SK-N-SH treated with all-trans-retinoic acid at 6 μM for 48 hours (cell line): ENCODE results near the gene PRDM15.

ENCODE experiments used
- ATAC-seq: fragments of 200-7000 bp; cut with Tn5 transposase; 3 replicates; pipeline ENCODE4 v1.9.1; 2020; ENCODE audit warnings: mild to moderate bottlenecking, moderate library complexity
- ARNTL ChIP-seq: fragments of 450-650 bp; formaldehyde crosslinking; IDR thresholded peaks from 2 replicates; pipeline ENCODE4 v1.5.0; 2020; ENCODE audit warnings: low read depth, mild to moderate bottlenecking, moderate library complexity, borderline replicate concordance
- BACH2 ChIP-seq: fragments of 250-450 bp; sonication (Bioruptor Pico); IDR thresholded peaks from 2 replicates; pipeline ENCODE4 v1.9.0; 2021; ENCODE audit warnings: mild to moderate bottlenecking, borderline replicate concordance
- CREB5 ChIP-seq: fragments of 250-450 bp; sonication (Bioruptor Pico); IDR thresholded peaks from 2 replicates; pipeline ENCODE4 v1.5.1; 2020; ENCODE audit warnings: low read depth, mild to moderate bottlenecking, moderate library complexity
- CSDC2 ChIP-seq: fragments of 250-450 bp; sonication (Bioruptor Pico); IDR thresholded peaks from 2 replicates; pipeline ENCODE4 v1.5.0; 2020; ENCODE audit warnings: mild to moderate bottlenecking, moderate library complexity
- CSRNP3 ChIP-seq: fragments of 250-450 bp; sonication (Bioruptor Pico); IDR thresholded peaks from 2 replicates; pipeline ENCODE4 v1.5.1; 2021; ENCODE audit warnings: mild to moderate bottlenecking, moderate library complexity
- ESRRG ChIP-seq: fragments of 250-450 bp; sonication (Bioruptor Pico); IDR thresholded peaks from 2 replicates; pipeline ENCODE4 v1.6.1; 2021; ENCODE audit warnings: mild to moderate bottlenecking
- GLIS3 ChIP-seq: fragments of 250-450 bp; sonication (Bioruptor Pico); IDR thresholded peaks from 2 replicates; pipeline ENCODE4 v1.5.0; 2020; ENCODE audit warnings: mild to moderate bottlenecking, moderate library complexity
- ISL1 ChIP-seq: fragments of 250-450 bp; sonication (Bioruptor Pico); IDR thresholded peaks from 2 replicates; pipeline ENCODE4 v2.1.2; 2022; ENCODE audit warnings: mild to moderate bottlenecking, moderate library complexity
- OSR1 ChIP-seq: fragments of 250-450 bp; sonication (Bioruptor Pico); IDR thresholded peaks from 2 replicates; pipeline ENCODE4 v1.8.0; 2022; ENCODE audit warnings: moderate library complexity, mild to moderate bottlenecking, inconsistent platforms
- PATZ1 ChIP-seq: fragments of 250-450 bp; sonication (Bioruptor Pico); IDR thresholded peaks from 2 replicates; pipeline ENCODE4 v1.8.0; 2020; ENCODE audit warnings: mild to moderate bottlenecking, moderate library complexity, borderline replicate concordance
- POU6F1 ChIP-seq: fragments of 250-450 bp; sonication (Bioruptor Pico); IDR thresholded peaks from 2 replicates; pipeline ENCODE4 v1.8.0; 2021; ENCODE audit warnings: low read depth, mild to moderate bottlenecking, moderate library complexity, borderline replicate concordance
- PPARA ChIP-seq: fragments of 250-450 bp; sonication (Bioruptor Pico); IDR thresholded peaks from 2 replicates; pipeline ENCODE4 v1.5.0; 2020; ENCODE audit warnings: mild to moderate bottlenecking, borderline replicate concordance
- RARB ChIP-seq: fragments of 250-450 bp; sonication (Bioruptor Pico); IDR thresholded peaks from 2 replicates; pipeline ENCODE4 v1.8.0; 2021; ENCODE audit warnings: mild to moderate bottlenecking, moderate library complexity
- SNAI2 ChIP-seq: fragments of 250-450 bp; sonication (Bioruptor Pico); IDR thresholded peaks from 2 replicates; pipeline ENCODE4 v1.5.0; 2020; ENCODE audit warnings: mild to moderate bottlenecking, moderate library complexity
- TCF4 ChIP-seq: fragments of 250-450 bp; sonication (Bioruptor Pico); IDR thresholded peaks from 2 replicates; pipeline ENCODE4 v1.8.0; 2021; ENCODE audit warnings: mild to moderate bottlenecking, moderate library complexity, borderline replicate concordance
- TOX ChIP-seq: fragments of 250-450 bp; sonication (Bioruptor Pico); IDR thresholded peaks from 2 replicates; pipeline ENCODE4 v1.8.0; 2021; ENCODE audit warnings: mild to moderate bottlenecking, moderate library complexity, borderline replicate concordance
- TSHZ2 ChIP-seq: fragments of 250-450 bp; sonication (Bioruptor Pico); IDR thresholded peaks from 2 replicates; pipeline ENCODE4 v1.5.0; 2020; ENCODE audit warnings: mild to moderate bottlenecking, moderate library complexity
- ZC3H10 ChIP-seq: fragments of 250-450 bp; sonication (Bioruptor Pico); IDR thresholded peaks from 2 replicates; pipeline ENCODE4 v1.5.1; 2021; ENCODE audit warnings: mild to moderate bottlenecking, moderate library complexity
- ZFP3 ChIP-seq: fragments of 250-450 bp; sonication (Bioruptor Pico); IDR thresholded peaks from 2 replicates; pipeline ENCODE4 v1.5.0; 2020; ENCODE audit warnings: mild to moderate bottlenecking, moderate library complexity
- ZFP30 ChIP-seq: fragments of 450-650 bp; formaldehyde crosslinking; IDR thresholded peaks from 2 replicates; pipeline ENCODE4 v1.5.0; 2022; ENCODE audit warnings: mild to moderate bottlenecking, moderate library complexity
- ZNF565 ChIP-seq: fragments of 450-650 bp; formaldehyde crosslinking; conservative IDR thresholded peaks from 2 replicates; pipeline ENCODE4 v1.5.0; 2020; ENCODE audit warnings: low read depth, mild to moderate bottlenecking, moderate library complexity
- ZNF70 ChIP-seq: fragments of 450-650 bp; formaldehyde crosslinking; IDR thresholded peaks from 2 replicates; pipeline ENCODE4 v1.5.0; 2020; ENCODE audit warnings: mild to moderate bottlenecking, moderate library complexity
- ZNF8 ChIP-seq: fragments of 450-650 bp; formaldehyde crosslinking; IDR thresholded peaks from 2 replicates; pipeline ENCODE4 v1.5.0; 2020; ENCODE audit warnings: mild to moderate bottlenecking, moderate library complexity

Gene PRDM15

GRCh38 chr21:41868062-41868710 lies 11.0 kb downstream of the PRDM15 start:
- 0 out of 3 replicates have a peak, but pooled peaks have one; percentile 21 for ATAC-seq
- no peak for TF ChIP-seq CSDC2 (CRISPR knock-in tag)
- TF ChIP-seq CSRNP3 (CRISPR knock-in tag), result no peak
- TF ChIP-seq ZFP30, result no peak
- no peak for TF ChIP-seq ZC3H10
- TF ChIP-seq ZNF8 (CRISPR knock-in tag), result no peak
- TF ChIP-seq ZNF565 (CRISPR knock-in tag), result no peak
- no peak for TF ChIP-seq SNAI2 (CRISPR knock-in tag)
- TF ChIP-seq ZNF70, result no peak
- TF ChIP-seq ESRRG (CRISPR knock-in tag), result no peak
- no peak for TF ChIP-seq ZFP3 (CRISPR knock-in tag)
- no peak for TF ChIP-seq ISL1 (CRISPR knock-in tag)
- no peak for TF ChIP-seq BACH2 (CRISPR knock-in tag)
- TF ChIP-seq TCF4 (CRISPR knock-in tag), result no peak
- no peak for TF ChIP-seq ARNTL (CRISPR knock-in tag)

GRCh38 chr21:41867313-41867712 lies 11.8 kb downstream of the PRDM15 start:
- TF ChIP-seq ESRRG (CRISPR knock-in tag), result no peak
- no peak for TF ChIP-seq ISL1 (CRISPR knock-in tag)
- no peak for TF ChIP-seq ZFP3 (CRISPR knock-in tag)
- ATAC-seq, result no peak

GRCh38 chr21:41866274-41866809 lies 12.8 kb downstream of the PRDM15 start:
- no peak for ATAC-seq
- TF ChIP-seq TCF4 (CRISPR knock-in tag) (no peak), OSR1 (CRISPR knock-in tag) (no peak), CREB5 (CRISPR knock-in tag) (no peak), ISL1 (CRISPR knock-in tag) (no peak), BACH2 (CRISPR knock-in tag) (no peak), GLIS3 (CRISPR knock-in tag) (no peak), ZFP3 (CRISPR knock-in tag) (no peak), ESRRG (CRISPR knock-in tag) (no peak), RARB (CRISPR knock-in tag) (no peak), ZC3H10 (no peak), ZNF565 (CRISPR knock-in tag) (no peak), PATZ1 (CRISPR knock-in tag) (no peak), POU6F1 (CRISPR knock-in tag) (no peak), ZNF70 (no peak), TSHZ2 (no peak), TOX (CRISPR knock-in tag) (no peak), CSRNP3 (CRISPR knock-in tag) (no peak), ZNF8 (CRISPR knock-in tag) (no peak), CSDC2 (CRISPR knock-in tag) (no peak), PPARA (no peak)
- TF ChIP-seq, all 23 proteins: peak for 0
